Epidermal melanocyte (primary cell): ENCODE data around the gene TBRG1.
A peak's percentile ranks its signal among the peaks of the same experiment; 100 is the strongest.

ENCODE experiments used
- DNase-seq: peaks from one replicate; pipeline ENCODE4 v3.0.0; 2011; ENCODE audit warnings: low spot score; ENCODE audit not compliant: insufficient read length

The TBRG1 gene

DNA sequence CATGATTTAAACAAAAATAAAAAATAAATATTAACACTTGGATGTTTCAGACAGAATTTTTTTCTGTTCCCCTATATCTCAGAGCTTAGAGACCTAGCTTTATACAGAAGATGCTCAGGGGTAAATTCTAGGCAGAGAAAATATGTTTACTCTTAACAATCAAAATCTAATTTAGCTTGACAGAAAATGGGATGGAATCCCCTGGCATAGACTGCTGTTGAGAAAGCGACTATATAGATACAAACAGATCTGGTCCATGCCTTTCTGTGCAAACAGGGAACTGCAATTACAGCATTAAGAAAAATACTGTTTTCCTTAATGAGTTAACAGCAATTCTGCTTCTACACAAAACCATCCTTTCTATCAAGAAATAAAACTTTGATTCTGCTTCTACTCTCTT is 36.3 kb downstream of the TBRG1 start:
- no peak for DNase-seq

DNA sequence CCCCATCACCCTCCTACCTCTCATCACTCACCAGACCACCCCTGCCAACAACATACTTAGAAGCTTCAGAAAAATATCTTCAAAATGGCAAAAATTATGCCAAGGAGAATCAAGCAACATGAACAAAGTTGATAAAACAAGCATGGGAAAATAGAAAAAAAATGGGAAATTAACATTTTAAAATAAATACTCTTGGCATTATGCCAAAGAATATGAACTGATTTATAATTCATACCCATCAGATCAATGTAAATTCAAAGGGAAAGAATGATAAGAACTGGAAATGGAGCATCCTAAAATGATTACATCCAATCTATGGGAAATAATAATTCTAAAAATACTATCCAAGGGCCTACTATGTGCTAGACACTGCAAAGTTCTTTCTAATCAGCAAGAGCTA is 38.9 kb downstream of the TBRG1 start:
- no peak for DNase-seq

- no peak for DNase-seq
Observed at GRCh38 chr11:124662106-124662505, 39.4 kb downstream of the TBRG1 start.

DNA sequence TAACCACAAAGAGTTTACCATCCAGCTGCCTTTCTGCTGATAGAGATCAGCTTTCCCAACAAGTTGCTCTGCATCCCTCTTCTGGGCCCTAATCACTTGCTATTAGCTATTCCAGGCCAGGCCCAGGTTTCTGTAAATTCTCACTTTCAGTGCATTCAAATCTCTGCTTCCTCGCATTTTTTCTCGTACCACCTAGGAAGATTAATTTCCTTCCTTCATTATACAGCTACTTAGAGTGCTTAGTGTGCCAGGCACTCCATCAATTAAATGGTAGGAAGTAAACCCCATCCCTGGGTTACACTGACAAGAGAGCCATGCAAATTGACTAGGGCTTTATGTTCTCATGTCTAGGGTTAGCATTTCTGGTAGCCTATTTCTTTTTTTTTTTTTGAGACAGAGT is 41.2 kb downstream of the TBRG1 start:
- no peak for DNase-seq

DNA sequence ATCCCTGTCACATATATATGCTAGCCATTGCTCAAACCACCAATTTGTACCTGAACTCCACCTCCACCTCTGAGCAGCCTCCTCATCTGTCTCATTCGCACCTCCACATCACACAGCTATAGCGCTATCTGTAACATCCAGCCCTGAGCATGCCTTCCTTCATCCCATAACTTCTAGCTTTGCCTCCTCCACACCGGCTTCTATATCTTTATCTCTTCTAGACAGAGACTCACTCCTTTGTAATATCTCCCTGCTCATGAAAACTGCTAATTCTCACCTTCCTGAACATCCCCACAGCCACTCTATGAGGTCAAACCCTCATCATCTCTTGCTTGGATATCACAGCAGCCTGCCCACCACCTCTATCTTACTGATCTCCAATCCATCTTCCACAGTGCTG is 44.9 kb downstream of the TBRG1 start:
- DNase-seq, result no peak

DNA sequence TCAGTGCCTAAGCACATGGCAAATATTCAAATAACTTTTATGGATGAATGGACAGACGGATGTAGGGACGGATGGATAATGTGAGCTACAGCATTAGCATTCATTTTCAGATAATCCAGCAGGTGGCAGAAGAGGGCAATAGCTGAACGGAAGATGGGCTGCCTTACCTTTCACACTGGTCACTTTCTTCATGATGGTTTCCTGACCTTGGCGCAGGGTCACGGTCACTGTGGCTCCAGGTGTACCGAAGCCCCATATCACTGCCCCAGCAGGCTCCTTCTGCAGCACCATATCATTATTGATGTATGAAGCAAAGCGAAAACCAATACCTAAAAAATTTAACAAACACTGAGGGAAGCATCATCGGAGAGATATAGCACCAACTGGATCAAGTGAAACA is 46.5 kb downstream of the TBRG1 start:
- DNase-seq, result peak; percentile 59

GRCh38 chr11:124670732-124671131 is 48.1 kb downstream of the TBRG1 start:
- DNase-seq, result no peak

GRCh38 chr11:124672536-124673215 is 50.0 kb downstream of the TBRG1 start:
- DNase-seq, result no peak

- DNase-seq, result peak; percentile 93
Observed at GRCh38 chr11:124673333-124674167, 50.9 kb downstream of the TBRG1 start, which contains the start of the genes SIAE and SPA17. TSS of gene SIAE (minus strand) at chr11:124673739. CDS start at chr11:124673708, 31 bp downstream. TSS of gene SPA17 (plus strand) at chr11:124673904. CDS start at chr11:124675265, 1,361 bp downstream.

- no peak for DNase-seq
Observed at GRCh38 chr11:124674168-124674517, 51.5 kb downstream of the TBRG1 start.

GRCh38 chr11:124674571-124674970 is 51.9 kb downstream of the TBRG1 start:
- DNase-seq, result no peak

DNA sequence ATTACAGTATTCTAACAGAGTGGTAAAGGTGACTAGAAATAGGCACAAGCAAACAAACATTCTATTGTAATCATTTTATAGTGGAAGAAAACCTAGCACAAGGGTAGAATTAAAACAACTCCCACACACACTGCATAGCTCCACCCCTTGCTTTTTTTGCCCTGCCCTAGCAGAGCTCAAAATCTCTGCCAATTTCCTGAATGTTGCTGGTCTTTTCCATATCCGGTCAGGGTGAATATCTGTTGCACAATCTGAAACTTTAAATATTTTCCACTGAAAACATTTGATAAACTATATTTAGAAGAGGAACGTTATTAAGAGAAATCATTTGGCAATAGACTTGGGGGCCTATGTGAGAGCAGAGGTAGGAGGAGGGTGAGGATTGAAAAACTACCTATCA is 53.7 kb downstream of the TBRG1 start:
- no peak for DNase-seq

DNA sequence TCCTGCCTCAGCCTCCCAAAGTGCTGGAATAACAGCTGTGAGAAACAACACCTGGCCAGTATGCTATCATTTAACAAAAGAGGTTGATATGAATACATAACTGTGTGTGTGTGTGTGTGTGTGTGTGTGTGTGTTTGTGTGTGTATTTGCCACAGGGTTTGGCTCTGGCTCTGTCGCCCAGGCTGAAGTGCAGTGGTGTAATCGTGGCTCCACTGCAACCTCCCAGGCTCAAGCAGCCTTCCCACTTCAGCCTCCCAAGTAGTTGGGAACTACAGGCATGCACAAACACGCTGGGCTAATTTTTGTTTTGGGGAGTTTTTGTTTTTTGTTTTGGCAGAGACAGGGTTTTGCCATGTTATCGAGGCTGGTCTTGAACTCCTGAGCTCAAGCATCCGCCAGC is 55.8 kb downstream of the TBRG1 start:
- no peak for DNase-seq

- no peak for DNase-seq
Observed at GRCh38 chr11:124681421-124681820, 58.8 kb downstream of the TBRG1 start.

GRCh38 chr11:124682443-124682842 is 59.8 kb downstream of the TBRG1 start:
- no peak for DNase-seq
